ENCODE measurements around the gene ATP2C1. TPM values are rescaled to one million over a fixed set of nuclear protein-coding genes. Genes with fewer than 3 reads are reported as not detected.

ATP2C1 gene
- total RNA-seq, 2 experiments from 2014 or later = 46.4 to 46.8 TPM

DNA sequence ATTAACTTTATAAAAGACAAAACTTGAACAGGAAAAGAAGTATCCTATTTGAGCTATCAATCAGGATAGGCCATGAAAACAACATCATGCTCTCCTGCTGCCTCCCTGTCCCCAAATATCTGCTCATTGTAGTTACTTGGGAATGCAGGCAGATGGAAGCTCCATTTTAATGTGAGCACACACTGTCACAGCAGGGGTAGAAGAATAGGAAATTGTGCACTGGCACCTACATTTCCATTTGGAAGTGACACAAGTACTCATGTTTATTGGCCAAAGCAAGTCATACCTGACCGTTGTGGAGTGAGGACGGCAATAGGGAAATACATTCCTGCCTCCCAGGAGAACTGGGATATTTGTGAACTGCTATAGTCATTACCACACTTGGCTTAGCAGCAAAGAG lies 80.3 kb downstream of the ATP2C1 start:
- intact Hi-C loops (cut with micrococcal nuclease) = no loop called here
- ATAC-seq (no peak), DNase-seq (no peak)
- no peaks in the 10 kb centered on the region for H3K27me3 Mint-ChIP-seq
- H3K4me1 Mint-ChIP-seq (ENCODE audit: low read depth) = peaks cover 5% of the 10 kb centered on the region
- no peak for TF ChIP-seq CTCF (IDR thresholded peaks at IDR 0.05)
- POLR2A ChIA-PET = no interaction called here
- H3K9me3 Mint-ChIP-seq = no peaks in the 10 kb centered on the region
- CTCF ChIA-PET = interaction anchor here (1.2 kb wide), 1 partner anchor 59 kb away, joined by 3 read pairs; no protein-coding TSS in a partner anchor
- H3K36me3 Mint-ChIP-seq (ENCODE audit: low read depth) = peaks cover 31% of the 10 kb centered on the region
- no peak overlapping the region for H3K27ac Mint-ChIP-seq
- H3K4me3 Mint-ChIP-seq = no peak overlapping the region

GRCh38 chr3:130975251-130975650 lies 81.4 kb downstream of the ATP2C1 start:
- Mint-ChIP-seq H3K4me1 (ENCODE audit: low read depth) (peaks cover 5% of the 10 kb centered on the region), H3K9me3 (no peaks in the 10 kb centered on the region), H3K27me3 (no peaks in the 10 kb centered on the region), H3K36me3 (ENCODE audit: low read depth) (peaks cover 28% of the 10 kb centered on the region), H3K27ac (no peak overlapping the region), H3K4me3 (no peak overlapping the region)
- no peak for TF ChIP-seq CTCF (IDR thresholded peaks at IDR 0.05)
- ATAC-seq (no peak), DNase-seq (no peak)
- ChIA-PET POLR2A (no interaction called here), CTCF (no interaction called here)
- intact Hi-C loops (cut with micrococcal nuclease) = no loop called here

GRCh38 chr3:130976706-130977105 lies 82.8 kb downstream of the ATP2C1 start:
- no peak overlapping the region for H3K27ac Mint-ChIP-seq
- CTCF ChIA-PET = no interaction called here
- H3K4me3 Mint-ChIP-seq = no peak overlapping the region
- no peaks in the 10 kb centered on the region for H3K27me3 Mint-ChIP-seq
- no peak for TF ChIP-seq CTCF (IDR thresholded peaks at IDR 0.05)
- POLR2A ChIA-PET = interaction anchor here (1.0 kb wide), 1 partner anchor 11 kb away, joined by 3 read pairs; no protein-coding TSS in a partner anchor
- peaks cover 14% of the 10 kb centered on the region for H3K36me3 Mint-ChIP-seq (ENCODE audit: low read depth)
- H3K9me3 Mint-ChIP-seq = no peaks in the 10 kb centered on the region
- no peak for DNase-seq
- intact Hi-C loops (cut with micrococcal nuclease) = no loop called here
- no peak for ATAC-seq
- H3K4me1 Mint-ChIP-seq (ENCODE audit: low read depth) = no peaks in the 10 kb centered on the region

GRCh38 chr3:130979117-130979516 lies 85.2 kb downstream of the ATP2C1 start:
- Mint-ChIP-seq H3K4me3 (no peak overlapping the region), H3K27me3 (no peaks in the 10 kb centered on the region), H3K9me3 (no peaks in the 10 kb centered on the region), H3K4me1 (ENCODE audit: low read depth) (no peaks in the 10 kb centered on the region), H3K36me3 (ENCODE audit: low read depth) (peaks cover 12% of the 10 kb centered on the region), H3K27ac (no peak overlapping the region)
- ATAC-seq = no peak
- CTCF ChIA-PET = no interaction called here
- no peak for DNase-seq
- intact Hi-C loops (cut with micrococcal nuclease) = no loop called here
- POLR2A ChIA-PET = no interaction called here
- TF ChIP-seq CTCF (IDR thresholded peaks at IDR 0.05) = no peak

DNA sequence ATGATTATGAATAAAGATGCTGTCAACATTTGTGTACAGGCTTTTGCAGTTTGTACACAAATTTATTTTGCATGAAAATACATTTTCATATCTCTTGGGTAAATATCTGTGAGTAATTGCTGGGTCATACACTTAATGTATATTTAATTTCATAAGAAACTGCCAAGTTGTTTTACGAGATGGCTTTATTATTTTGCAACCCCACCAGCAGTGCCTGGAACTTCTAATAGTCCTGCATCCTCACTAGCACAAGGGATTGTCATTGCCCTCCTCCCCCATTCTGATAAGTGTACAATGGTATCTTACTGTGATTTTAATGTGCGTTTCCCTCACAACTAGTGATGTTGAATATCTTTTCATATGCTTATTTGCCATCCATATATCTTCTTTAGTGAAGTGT lies 87.6 kb downstream of the ATP2C1 start:
- DNase-seq (no peak), ATAC-seq (no peak)
- Mint-ChIP-seq H3K27me3 (no peaks in the 10 kb centered on the region), H3K9me3 (no peaks in the 10 kb centered on the region), H3K27ac (no peak overlapping the region), H3K4me3 (no peak overlapping the region), H3K36me3 (ENCODE audit: low read depth) (peaks cover 5% of the 10 kb centered on the region), H3K4me1 (ENCODE audit: low read depth) (no peaks in the 10 kb centered on the region)
- no peak for TF ChIP-seq CTCF (IDR thresholded peaks at IDR 0.05)
- intact Hi-C loops (cut with micrococcal nuclease) = no loop called here
- ChIA-PET CTCF (no interaction called here), POLR2A (no interaction called here)

Data from activated CD8-positive, alpha-beta T cell treated with anti-CD3 and anti-CD28 coated beads for 36 hours (primary cell).